Measurements from ENCODE around the gene YIPF1. TPM values are rescaled to one million over a fixed set of nuclear protein-coding genes. Genes with fewer than 3 reads are reported as not detected.
"Not testable (repeated sequence)": the region's sequence is repeated elsewhere in the genome, so short reads cannot be mapped to it uniquely, and the experiment has no call there.

Gene YIPF1
- total RNA-seq, 2 experiments from 2014 or later: 14.5 to 16.5 TPM

- Mint-ChIP-seq H3K27me3 (peaks cover 5% of the 10 kb centered on the region), H3K4me1 (peaks cover 27% of the 10 kb centered on the region), H3K4me3 (peak overlapping the region; percentile 92), H3K9me3 (peaks cover under 1% of the 10 kb centered on the region), H3K36me3 (peaks cover 26% of the 10 kb centered on the region), H3K27ac (peak overlapping the region; percentile 94)
- no peak for DNase-seq
Observed at GRCh38 chr1:53837646-53837923, 52.0 kb downstream of the YIPF1 start.

DNA sequence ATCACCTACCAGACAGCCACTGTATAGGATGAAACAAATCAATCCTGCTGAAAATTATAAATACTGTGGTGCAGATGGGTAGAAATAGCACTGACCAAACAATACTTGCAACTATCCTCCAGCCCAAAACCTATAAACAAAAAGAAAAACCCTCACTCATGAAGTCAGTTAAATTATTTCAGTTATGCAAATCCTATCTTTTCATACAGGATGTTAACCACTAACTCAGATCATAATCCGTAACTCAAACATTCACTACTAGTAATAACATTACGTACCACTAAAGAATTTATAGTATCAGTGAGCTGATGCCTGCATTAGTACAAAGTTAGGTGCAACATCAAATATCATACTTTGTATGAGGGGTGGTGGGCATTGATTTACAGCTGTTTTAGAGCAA, 54.1 kb downstream of the YIPF1 start:
- peak overlapping the region; percentile 9 for H3K27ac Mint-ChIP-seq
- H3K36me3 Mint-ChIP-seq: peaks cover 32% of the 10 kb centered on the region
- H3K27me3 Mint-ChIP-seq: no peaks in the 10 kb centered on the region
- no peak for DNase-seq
- H3K9me3 Mint-ChIP-seq: no peaks in the 10 kb centered on the region
- H3K4me3 Mint-ChIP-seq: no peak overlapping the region
- peaks cover 27% of the 10 kb centered on the region for H3K4me1 Mint-ChIP-seq

DNA sequence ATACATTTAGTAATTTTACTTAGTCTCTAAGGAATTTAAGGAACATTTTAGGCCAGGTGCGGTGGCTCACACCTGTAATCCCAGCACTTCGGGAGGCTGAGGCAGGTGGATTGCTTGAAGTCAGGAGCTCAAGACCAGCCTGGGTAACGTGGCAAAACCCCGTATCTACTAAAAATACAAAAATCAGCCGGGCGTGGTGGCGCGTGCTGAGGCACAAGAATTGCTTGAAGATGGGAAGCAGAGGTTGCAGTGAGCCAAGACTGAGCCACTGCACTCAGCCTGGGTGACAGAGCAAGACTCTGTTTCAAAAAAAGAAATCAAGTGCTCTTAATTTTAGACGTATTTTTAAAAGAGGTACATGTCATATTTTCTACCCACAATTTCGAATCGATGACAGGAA, 54.8 kb downstream of the YIPF1 start:
- Mint-ChIP-seq H3K4me3 (no peak overlapping the region), H3K4me1 (peaks cover 27% of the 10 kb centered on the region), H3K27ac (no peak overlapping the region), H3K9me3 (no peaks in the 10 kb centered on the region), H3K27me3 (no peaks in the 10 kb centered on the region), H3K36me3 (peaks cover 38% of the 10 kb centered on the region)
- no peak for DNase-seq

DNA sequence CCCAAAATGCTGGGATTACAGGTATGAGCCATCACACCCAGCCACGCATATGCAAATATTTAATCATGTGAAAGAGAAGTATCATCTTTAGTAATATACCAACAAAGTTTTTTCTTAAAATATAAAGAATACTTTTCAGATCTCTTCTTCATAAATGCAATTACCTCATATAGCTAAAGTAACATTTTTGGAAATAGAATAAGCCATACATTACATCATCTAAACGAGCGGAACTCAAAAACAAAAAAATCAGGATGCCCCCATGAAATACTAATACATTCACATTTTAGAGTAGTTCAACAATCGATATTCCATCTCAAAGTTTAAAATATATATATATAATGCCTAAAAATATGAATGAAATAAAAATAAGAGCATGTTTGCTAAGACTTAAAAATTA, 56.2 kb downstream of the YIPF1 start:
- Mint-ChIP-seq H3K36me3 (peaks cover 44% of the 10 kb centered on the region), H3K27ac (no peak overlapping the region), H3K27me3 (no peaks in the 10 kb centered on the region), H3K9me3 (no peaks in the 10 kb centered on the region), H3K4me1 (peaks cover 22% of the 10 kb centered on the region), H3K4me3 (no peak overlapping the region)
- DNase-seq: no peak

- H3K27me3 Mint-ChIP-seq: no peaks in the 10 kb centered on the region
- no peak overlapping the region for H3K27ac Mint-ChIP-seq
- H3K36me3 Mint-ChIP-seq: peaks cover 25% of the 10 kb centered on the region
- no peaks in the 10 kb centered on the region for H3K9me3 Mint-ChIP-seq
- no peaks in the 10 kb centered on the region for H3K4me1 Mint-ChIP-seq
- DNase-seq: no peak
- H3K4me3 Mint-ChIP-seq: no peak overlapping the region
Observed at GRCh38 chr1:53826367-53826766, 63.2 kb downstream of the YIPF1 start.

GRCh38 chr1:53825306-53825705, 64.3 kb downstream of the YIPF1 start:
- Mint-ChIP-seq H3K36me3 (peaks cover 22% of the 10 kb centered on the region), H3K27ac (no peak overlapping the region), H3K4me1 (no peaks in the 10 kb centered on the region), H3K4me3 (no peak overlapping the region), H3K27me3 (no peaks in the 10 kb centered on the region), H3K9me3 (no peaks in the 10 kb centered on the region)
- no peak for DNase-seq

GRCh38 chr1:53822931-53823330, 66.7 kb downstream of the YIPF1 start:
- Mint-ChIP-seq H3K4me3 (no peak overlapping the region), H3K4me1 (no peaks in the 10 kb centered on the region), H3K27ac (no peak overlapping the region), H3K36me3 (peaks cover 23% of the 10 kb centered on the region), H3K9me3 (no peaks in the 10 kb centered on the region), H3K27me3 (no peaks in the 10 kb centered on the region)
- no peak for DNase-seq

GRCh38 chr1:53821380-53821779, 68.2 kb downstream of the YIPF1 start:
- Mint-ChIP-seq H3K36me3 (peaks cover 34% of the 10 kb centered on the region), H3K4me3 (no peak overlapping the region)

DNA sequence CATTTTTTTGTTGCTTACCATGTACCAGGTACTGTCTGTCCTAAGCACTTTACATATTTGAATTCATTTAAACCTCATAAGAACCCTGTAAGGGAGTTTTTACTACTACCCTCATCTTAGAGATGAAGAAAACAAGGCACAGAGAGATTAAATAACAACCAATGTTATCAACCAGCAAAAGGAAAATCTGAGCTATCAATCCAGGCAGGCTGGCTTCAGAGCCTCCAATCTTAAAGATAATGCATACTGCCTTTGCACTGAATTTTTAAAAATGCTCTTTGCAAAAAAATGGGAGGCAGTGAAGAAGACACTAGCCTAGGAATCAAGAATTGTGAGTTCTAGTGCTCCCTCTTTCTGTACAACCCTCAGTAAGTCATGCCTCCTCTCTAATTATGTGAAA, 70.2 kb downstream of the YIPF1 start:
- H3K36me3 Mint-ChIP-seq: peaks cover 52% of the 10 kb centered on the region
- H3K27me3 Mint-ChIP-seq: no peaks in the 10 kb centered on the region
- H3K4me3 Mint-ChIP-seq: no peak overlapping the region
- H3K27ac Mint-ChIP-seq: no peak overlapping the region
- DNase-seq: no peak
- peaks cover 5% of the 10 kb centered on the region for H3K4me1 Mint-ChIP-seq
- H3K9me3 Mint-ChIP-seq: no peaks in the 10 kb centered on the region

More at GRCh38 chr1:53821380-53821779, 68.2 kb downstream of the YIPF1 start:
- Mint-ChIP-seq H3K27ac (no peak overlapping the region), H3K9me3 (no peaks in the 10 kb centered on the region), H3K4me1 (no peaks in the 10 kb centered on the region), H3K27me3 (no peaks in the 10 kb centered on the region)
- no peak for DNase-seq

- not testable (repeated sequence) for H3K27me3 Mint-ChIP-seq, H3K4me3 Mint-ChIP-seq, H3K9me3 Mint-ChIP-seq, DNase-seq, H3K4me1 Mint-ChIP-seq, H3K27ac Mint-ChIP-seq
- peaks cover 68% of the 10 kb centered on the region for H3K36me3 Mint-ChIP-seq
Observed at GRCh38 chr1:53816584-53816983, 73.0 kb downstream of the YIPF1 start.

DNA sequence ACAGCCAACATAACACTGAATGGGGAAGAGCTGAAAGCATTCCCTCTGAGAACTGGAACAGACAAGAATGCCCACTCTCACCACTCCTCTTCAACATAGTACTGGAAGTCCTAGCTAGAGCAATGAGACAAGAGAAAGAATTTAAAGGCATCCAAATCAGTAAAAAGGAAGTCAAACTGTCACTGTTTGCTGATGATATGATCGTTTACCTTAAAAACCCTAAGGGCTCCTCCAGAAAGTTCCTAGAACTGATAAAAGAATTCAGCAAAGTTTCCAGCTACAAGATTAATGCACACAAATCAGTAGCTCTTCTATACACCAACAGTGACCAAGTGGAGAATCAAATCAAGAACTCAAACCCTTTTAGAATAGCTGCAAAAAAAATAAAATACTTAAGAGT, 74.1 kb downstream of the YIPF1 start:
- not testable (repeated sequence) for H3K4me3 Mint-ChIP-seq, H3K9me3 Mint-ChIP-seq, H3K27me3 Mint-ChIP-seq, H3K4me1 Mint-ChIP-seq, H3K27ac Mint-ChIP-seq, DNase-seq
- H3K36me3 Mint-ChIP-seq: peaks cover 77% of the 10 kb centered on the region

DNA sequence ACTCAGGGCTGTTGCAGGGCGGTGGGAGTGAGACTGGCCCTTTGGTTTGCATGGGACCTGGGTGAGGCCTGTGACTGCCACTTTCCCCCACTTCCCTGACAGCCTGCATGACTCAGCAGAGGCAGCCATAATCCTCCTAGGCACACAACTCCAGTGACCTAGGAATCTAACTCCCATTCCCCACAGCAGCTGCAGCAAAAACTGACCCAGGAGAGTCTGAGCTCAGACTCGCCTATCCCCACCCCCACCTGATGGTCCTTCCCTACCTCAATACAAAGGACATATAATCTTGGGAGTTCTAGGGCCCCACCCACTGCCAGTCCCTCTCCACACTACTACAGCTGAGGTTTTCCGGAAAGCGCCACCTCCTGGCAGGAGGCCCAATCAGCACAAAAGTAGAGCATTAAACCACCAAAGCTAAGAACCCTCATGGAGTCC, 78.2 kb downstream of the YIPF1 start:
- Mint-ChIP-seq H3K27me3 (no peaks in the 10 kb centered on the region), H3K4me1 (peaks cover 7% of the 10 kb centered on the region), H3K4me3 (no peak overlapping the region), H3K36me3 (peaks cover 65% of the 10 kb centered on the region), H3K9me3 (no peaks in the 10 kb centered on the region), H3K27ac (no peak overlapping the region)
- DNase-seq: peak; percentile 22

- Mint-ChIP-seq H3K27ac (no peak overlapping the region), H3K36me3 (peaks cover 58% of the 10 kb centered on the region), H3K4me3 (no peak overlapping the region), H3K4me1 (peaks cover 7% of the 10 kb centered on the region), H3K9me3 (no peaks in the 10 kb centered on the region), H3K27me3 (no peaks in the 10 kb centered on the region)
- no peak for DNase-seq
Observed at GRCh38 chr1:53810497-53810896, 79.1 kb downstream of the YIPF1 start.

- Mint-ChIP-seq H3K4me1 (peaks cover 6% of the 10 kb centered on the region), H3K4me3 (no peak overlapping the region), H3K27me3 (no peaks in the 10 kb centered on the region), H3K9me3 (no peaks in the 10 kb centered on the region), H3K27ac (no peak overlapping the region), H3K36me3 (peaks cover 54% of the 10 kb centered on the region)
- DNase-seq: no peak
Observed at GRCh38 chr1:53810007-53810406, 79.6 kb downstream of the YIPF1 start.

- DNase-seq: no peak
- no peak overlapping the region for H3K4me3 Mint-ChIP-seq
- peaks cover 2% of the 10 kb centered on the region for H3K4me1 Mint-ChIP-seq
- H3K9me3 Mint-ChIP-seq: no peaks in the 10 kb centered on the region
- H3K36me3 Mint-ChIP-seq: peaks cover 40% of the 10 kb centered on the region
- H3K27ac Mint-ChIP-seq: no peak overlapping the region
- H3K27me3 Mint-ChIP-seq: no peaks in the 10 kb centered on the region
Observed at GRCh38 chr1:53807916-53808315, 81.7 kb downstream of the YIPF1 start.

DNA sequence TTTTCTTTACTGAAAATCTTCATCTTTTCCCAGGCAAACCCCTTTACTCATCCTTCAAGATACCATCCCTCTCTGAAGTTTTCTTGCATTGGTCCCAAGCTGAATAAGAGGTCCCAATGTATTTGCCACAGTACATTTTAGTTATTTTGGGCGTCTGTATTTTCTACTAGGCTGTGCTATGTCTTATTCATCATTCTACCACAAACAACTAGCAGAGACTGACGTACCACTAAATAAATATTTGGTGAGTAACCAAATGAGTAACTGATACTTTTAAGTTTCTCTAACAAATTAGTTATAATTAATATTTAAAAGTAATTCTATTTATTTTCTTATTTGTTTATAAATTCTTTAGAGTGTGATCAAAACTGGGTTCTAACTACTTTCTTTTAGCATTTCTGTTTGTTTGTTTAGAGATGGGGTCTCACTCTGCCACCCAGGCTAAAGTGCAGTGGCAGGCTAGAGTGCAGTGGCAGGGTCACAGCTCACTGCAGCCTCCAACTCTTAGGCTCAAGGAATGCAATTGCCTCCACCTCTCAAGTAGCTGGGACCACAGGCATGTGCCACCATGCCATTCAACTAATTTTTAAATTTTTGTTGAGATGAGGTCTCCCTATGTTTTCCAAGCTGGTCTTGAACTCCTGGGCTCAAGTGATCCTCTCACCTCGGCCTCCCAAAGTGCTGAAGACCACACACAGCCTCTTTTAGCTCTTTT, 84.6 kb downstream of the YIPF1 start:
- no peaks in the 10 kb centered on the region for H3K27me3 Mint-ChIP-seq
- no peak for DNase-seq
- H3K27ac Mint-ChIP-seq: no peak overlapping the region
- no peaks in the 10 kb centered on the region for H3K4me1 Mint-ChIP-seq
- H3K4me3 Mint-ChIP-seq: no peak overlapping the region
- peaks cover 26% of the 10 kb centered on the region for H3K36me3 Mint-ChIP-seq
- H3K9me3 Mint-ChIP-seq: no peaks in the 10 kb centered on the region

Data from activated naive CD8-positive, alpha-beta T cell treated with anti-CD3 and anti-CD28 coated beads for 36 hours (primary cell).